GM12878 (cell line): Measurements from ENCODE around the gene NLRP5. TPM values are rescaled to one million over a fixed set of nuclear protein-coding genes. Genes with fewer than 3 reads are reported as not detected.
"Not testable (repeated sequence)": the region's sequence is repeated elsewhere in the genome, so short reads cannot be mapped to it uniquely, and the experiment has no call there.

ENCODE experiments used
- ATAC-seq: fragments of 200-7000 bp; cut with Tn5 transposase; 3 replicates; pipeline ENCODE4 v1.9.1; 2020; ENCODE audit warnings: mild to moderate bottlenecking, moderate library complexity
- BruUV-seq: library from RNA; stranded (reverse); fragments of 400-500 nt; replicated peaks from 2 replicates; lab custom pipeline; 2021; lab: Mats Ljungman, UMichigan
- CTCF ChIA-PET: fragments of 300-600 bp; sonication (Branson Sonifier 250); formaldehyde crosslinking; extraction: SDS; loops from one replicate; lab custom pipeline; 2021; ENCODE audit warnings: inconsistent platforms; lab: Yijun Ruan, JAX
- POLR2A ChIA-PET: fragments of 350-600 bp; formaldehyde crosslinking; extraction: SDS; loops from one replicate; lab custom pipeline; 2021; ENCODE audit warnings: inconsistent platforms; lab: Charles Lee
- RAD21 ChIA-PET: fragments of 300-600 bp; sonication (Branson Sonifier 250); formaldehyde crosslinking; loops from one replicate; lab custom pipeline; 2023; ENCODE audit warnings: antibody characterized with exemption; ENCODE audit not compliant: unreplicated experiment; lab: Charles Lee
- SMC1A ChIA-PET: fragments of 300-600 bp; sonication (Branson Sonifier 250); formaldehyde crosslinking; loops from one replicate; lab custom pipeline; 2023; ENCODE audit not compliant: unreplicated experiment, uncharacterized antibody; lab: Charles Lee
- DNase-seq: peaks from one replicate; pipeline ENCODE4 v3.0.0-alpha.2; 2011; ENCODE audit warnings: low read depth, low spot score
- FAIRE-seq: peaks from 3 replicates; lab custom pipeline; 2011; peaks lifted over from hg19 to GRCh38; lab: Jason Lieb, UNC
- H2AFZ ChIP-seq: 2 replicates; pipeline ENCODE4 v1.6.0; 2011; ENCODE audit warnings: low read depth, low read length, control low read depth; ENCODE audit not compliant: control insufficient read depth
- H3K27ac ChIP-seq: 2 replicates; pipeline ENCODE4 v1.5.1; 2011; ENCODE audit warnings: control low read depth; ENCODE audit not compliant: control insufficient read depth, insufficient read depth
- H3K27me3 ChIP-seq, 2 experiments: replicated peaks in 1 of 2; 2 replicates each; pipeline versions ENCODE4 v1.6.0 to v1.6.1; 2011; ENCODE audit warnings: low read length in 1 of 2; ENCODE audit not compliant: control insufficient read depth in 2 of 2, insufficient read depth in 2 of 2
- H3K36me3 ChIP-seq, 2 experiments: 2 replicates each; pipeline ENCODE4 v1.5.1; 2011; ENCODE audit warnings: low read length in 1 of 2; ENCODE audit not compliant: control insufficient read depth in 2 of 2, insufficient read depth in 2 of 2
- H3K4me1 ChIP-seq: 2 replicates; pipeline ENCODE4 v1.6.1; 2011; ENCODE audit warnings: mild to moderate bottlenecking, low read length, moderate library complexity, mixed read lengths; ENCODE audit not compliant: control insufficient read depth, insufficient read depth
- H3K4me2 ChIP-seq: 2 replicates; pipeline ENCODE4 v1.6.0; 2011; ENCODE audit warnings: control low read depth; ENCODE audit not compliant: control insufficient read depth, insufficient read depth
- H3K4me3 ChIP-seq: fragments of 200-600 bp; sonication (generic); 2 replicates; pipeline ENCODE4 v1.5.1; 2016
- H3K79me2 ChIP-seq: 2 replicates; pipeline ENCODE4 v1.6.0; 2011; ENCODE audit warnings: low read length; ENCODE audit not compliant: control insufficient read depth, insufficient read depth
- H3K9ac ChIP-seq: 2 replicates; pipeline ENCODE4 v1.8.0; 2011; ENCODE audit warnings: low read length, control low read depth, mixed read lengths; ENCODE audit not compliant: control insufficient read depth, insufficient read depth
- H3K9me3 ChIP-seq: replicated peaks from 3 replicates; pipeline ENCODE4 v1.5.1; 2011; ENCODE audit warnings: mild to moderate bottlenecking, low read length; ENCODE audit not compliant: control insufficient read depth, insufficient read depth
- H4K20me1 ChIP-seq: 2 replicates; pipeline ENCODE4 v1.6.0; 2011; ENCODE audit not compliant: control insufficient read depth, insufficient read depth
- CHD4 ChIP-seq: fragments of 200-600 bp; sonication (generic); IDR thresholded peaks from 2 replicates; pipeline ENCODE4 v1.6.1; 2016; ENCODE audit warnings: mild to moderate bottlenecking
- MXI1 ChIP-seq: fragments of 150-350 bp; IDR thresholded peaks from 2 replicates; pipeline ENCODE4 v1.6.1; 2011; ENCODE audit warnings: low read depth, mild to moderate bottlenecking, inconsistent platforms, low read length, improper control_type of control experiment
- SIN3A ChIP-seq: IDR thresholded peaks from 2 replicates; pipeline ENCODE4 v1.6.1; 2012; ENCODE audit warnings: low read depth, low read length, improper control_type of control experiment
- SMAD1 ChIP-seq: fragments of 450-650 bp; IDR thresholded peaks from 2 replicates; pipeline ENCODE4 v1.6.1; 2018; ENCODE audit warnings: mild to moderate bottlenecking, low read depth; ENCODE audit not compliant: partially characterized antibody
- SMAD5 ChIP-seq: IDR thresholded peaks from 2 replicates; pipeline ENCODE4 v1.6.1; 2016; ENCODE audit warnings: antibody characterized with exemption, low read depth
- ZNF384 ChIP-seq: IDR thresholded peaks from 2 replicates; pipeline ENCODE4 v1.6.1; 2012; ENCODE audit warnings: low read depth, mild to moderate bottlenecking, low read length, improper control_type of control experiment, borderline replicate concordance
- WGBS: methylation state at CpG from one replicate; pipeline ENCODE4 v1.1.6; 2016; ENCODE audit warnings: low lambda C conversion rate; ENCODE audit not compliant: insufficient replicate concordance, insufficient coverage; ENCODE audit errors: missing lambda C conversion rate; 5-methylcytosine and 5-hydroxymethylcytosine counted together
- in situ Hi-C: fragments of 300-500 bp; cut with MboI; formaldehyde crosslinking; loops from 9 replicates; pipeline ENCODE4 v1.14.3; 2018; ENCODE audit warnings: mixed read lengths
- intact Hi-C: fragments of 100-400 bp; cut with micrococcal nuclease; formaldehyde crosslinking; loops from one replicate; pipeline ENCODE4 v1.14.2; 2022; ENCODE audit not compliant: unreplicated experiment
- polyA plus RNA-seq, 11 experiments: library from polyadenylated mRNA; depleted of rRNA in 4 of 11; unstranded in 6 of 11; stranded (reverse) in 5 of 11; fragments of >200 nt; fragmentation: Nextera tagmentation in 4 of 11; fragmentation: Illumina TruSeq in 1 of 11; extraction: Ambion mirVana in 4 of 11; extraction: Trizol in 1 of 11; gene quantifications; 1 replicate in 1 of 11; 2 replicates in 10 of 11; pipeline versions ENCODE4 v1.2.1 to v1.2.3, GENCODE V29; 2011 to 2016; ENCODE audit warnings: inconsistent platforms in 2 of 11, missing spikeins in 2 of 11, low read depth in 1 of 11
- total RNA-seq, 4 experiments: library from RNA; depleted of rRNA in 3 of 4; stranded (reverse); fragments of >200 nt in 3 of 4; fragmentation: Illumina TruSeq in 1 of 4; extraction: Trizol in 1 of 4; gene quantifications; 2 replicates each; pipeline versions ENCODE4 v1.2.1 to v1.2.3, GENCODE V29; 2013 to 2021
- TF ChIP-seq, protein P1 (sequence below): IDR thresholded peaks from 2 replicates; pipeline ENCODE4 v1.6.1; 2012; ENCODE audit warnings: low read length, inconsistent platforms

The NLRP5 gene
- total and polyA plus RNA-seq, 10 of the 15 experiments (the other 5 are each of a cell fraction or from before 2014, with no cell fraction given): 0.01 TPM; not detected in 9

- TF ChIP-seq, protein P1, sequence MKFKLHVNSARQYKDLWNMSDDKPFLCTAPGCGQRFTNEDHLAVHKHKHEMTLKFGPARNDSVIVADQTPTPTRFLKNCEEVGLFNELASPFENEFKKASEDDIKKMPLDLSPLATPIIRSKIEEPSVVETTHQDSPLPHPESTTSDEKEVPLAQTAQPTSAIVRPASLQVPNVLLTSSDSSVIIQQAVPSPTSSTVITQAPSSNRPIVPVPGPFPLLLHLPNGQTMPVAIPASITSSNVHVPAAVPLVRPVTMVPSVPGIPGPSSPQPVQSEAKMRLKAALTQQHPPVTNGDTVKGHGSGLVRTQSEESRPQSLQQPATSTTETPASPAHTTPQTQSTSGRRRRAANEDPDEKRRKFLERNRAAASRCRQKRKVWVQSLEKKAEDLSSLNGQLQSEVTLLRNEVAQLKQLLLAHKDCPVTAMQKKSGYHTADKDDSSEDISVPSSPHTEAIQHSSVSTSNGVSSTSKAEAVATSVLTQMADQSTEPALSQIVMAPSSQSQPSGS: no peak
- no peak for TF ChIP-seq SIN3A
- TF ChIP-seq ZNF384: no peak
- TF ChIP-seq SMAD5: no peak
- no peak for TF ChIP-seq CHD4
- TF ChIP-seq SMAD1: no peak
- no peak for TF ChIP-seq MXI1
- TF ChIP-seq, all 136 proteins: peak for 0
Measured at GRCh38 chr19:56097776-56098175, 111.2 kb downstream of the NLRP5 start (continued).

DNA sequence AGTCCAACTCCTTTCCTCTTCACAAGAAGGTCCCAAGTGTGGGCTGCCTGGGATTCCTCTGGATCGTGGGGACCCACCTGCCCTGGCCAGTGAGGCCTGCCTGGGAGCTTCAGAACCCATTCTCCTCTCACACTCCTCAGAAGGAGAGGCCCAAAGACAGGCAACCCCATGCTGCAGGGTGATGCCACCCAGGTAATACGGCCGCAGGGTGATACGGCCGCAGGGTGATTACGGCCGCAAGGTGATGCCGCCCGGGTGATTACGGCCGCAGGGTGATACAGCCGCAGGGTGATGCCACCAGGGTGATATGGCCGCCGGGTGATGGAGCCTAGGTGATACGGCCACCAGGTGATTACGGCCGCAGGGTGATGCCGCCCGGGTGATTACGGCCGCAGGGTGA, 111.7 kb downstream of the NLRP5 start:
- SMC1A ChIA-PET, BruUV-seq, H3K79me2 ChIP-seq: not testable (repeated sequence)

More for the DNA sequence above, 111.7 kb downstream of the NLRP5 start:
- POLR2A ChIA-PET, RAD21 ChIA-PET, H3K4me2 ChIP-seq, intact Hi-C loops, H3K9me3 ChIP-seq, CTCF ChIA-PET, H3K4me1 ChIP-seq, FAIRE-seq, H3K27ac ChIP-seq, H2AFZ ChIP-seq, H4K20me1 ChIP-seq, DNase-seq, H3K27me3 ChIP-seq, ATAC-seq, in situ Hi-C loops, H3K9ac ChIP-seq, H3K4me3 ChIP-seq: not testable (repeated sequence)
- 99% methylated on average over 21 of the region's 21 CpGs for WGBS
- peaks cover 4 to 27% of the 10 kb centered on the region in 2 experiments; a peak in 3 of 4 replicates for H3K36me3 ChIP-seq
